PC-9 (cell line): ENCODE data around the gene CTNNA3. TPM values are rescaled to one million over a fixed set of nuclear protein-coding genes. Genes with fewer than 3 reads are reported as not detected.

Experiments
- BruUV-seq: library from RNA; stranded (reverse); fragments of 400-500 nt; replicated peaks from 2 replicates; lab custom pipeline; 2021; lab: Mats Ljungman, UMichigan
- CTCF ChIA-PET: fragments of 300-600 bp; sonication (Branson Sonifier 250); formaldehyde crosslinking; loops from one replicate; lab custom pipeline; 2022; ENCODE audit warnings: antibody characterized with exemption; lab: Charles Lee
- POLR2A ChIA-PET: fragments of 300-600 bp; sonication (Branson Sonifier 250); formaldehyde crosslinking; loops from one replicate; lab custom pipeline; 2022; ENCODE audit warnings: antibody characterized with exemption; ENCODE audit not compliant: unreplicated experiment; lab: Charles Lee
- DNase-seq, 2 experiments: peaks; one replicate each; pipeline versions ENCODE4 v3.0.0 to v3.0.0-alpha.2; 2015 to 2022; ENCODE audit warnings: mixed read lengths in 1 of 2
- H2AFZ ChIP-seq: fragments of 200-600 bp; sonication (generic); 2 replicates; pipeline ENCODE4 v1.8.1; 2017; ENCODE audit warnings: antibody characterized with exemption
- H3F3A ChIP-seq: fragments of 200-600 bp; sonication (generic); 2 replicates; pipeline ENCODE4 v1.8.1; 2017; ENCODE audit warnings: antibody characterized with exemption, mild to moderate bottlenecking, low read depth; ENCODE audit not compliant: insufficient read depth
- H3K27ac ChIP-seq: fragments of 200-600 bp; sonication (generic); 2 replicates; pipeline ENCODE4 v1.6.1; 2016; ENCODE audit warnings: mixed run types
- H3K27me3 ChIP-seq: fragments of 200-600 bp; sonication (generic); 2 replicates; pipeline ENCODE4 v1.6.1; 2016; ENCODE audit warnings: low read depth, mixed run types; ENCODE audit not compliant: insufficient read depth
- H3K36me3 ChIP-seq: fragments of 200-600 bp; sonication (generic); 2 replicates; pipeline ENCODE4 v1.6.1; 2016; ENCODE audit warnings: low read depth, mixed run types
- H3K4me1 ChIP-seq: fragments of 200-600 bp; sonication (generic); replicated peaks from 2 replicates; pipeline ENCODE4 v1.6.1; 2016; ENCODE audit warnings: mixed run types; ENCODE audit not compliant: insufficient read depth
- H3K4me2 ChIP-seq: fragments of 200-600 bp; sonication (generic); 2 replicates; pipeline ENCODE4 v1.6.1; 2017; ENCODE audit warnings: mixed run types
- H3K4me3 ChIP-seq: fragments of 200-600 bp; sonication (generic); 2 replicates; pipeline ENCODE4 v1.6.1; 2016; ENCODE audit warnings: mixed run types
- H3K79me2 ChIP-seq: fragments of 200-600 bp; sonication (generic); 2 replicates; pipeline ENCODE4 v1.6.1; 2017; ENCODE audit warnings: low read depth, mixed run types
- H3K9me2 ChIP-seq: fragments of 200-600 bp; sonication (generic); 2 replicates; pipeline ENCODE4 v1.8.1; 2017; ENCODE audit warnings: mild to moderate bottlenecking; ENCODE audit not compliant: insufficient read depth
- H3K9me3 ChIP-seq: fragments of 200-600 bp; sonication (generic); 2 replicates; pipeline ENCODE4 v1.8.1; 2016; ENCODE audit warnings: low read depth; ENCODE audit not compliant: insufficient read depth
- H4K20me1 ChIP-seq: fragments of 200-600 bp; sonication (generic); 2 replicates; pipeline ENCODE4 v1.8.1; 2017; ENCODE audit not compliant: insufficient read depth
- EZH2 ChIP-seq: fragments of 200-600 bp; sonication (generic); IDR thresholded peaks from 2 replicates; pipeline ENCODE4 v1.8.0; 2017; ENCODE audit warnings: antibody characterized with exemption, low read depth
- intact Hi-C: fragments of 100-400 bp; cut with micrococcal nuclease; formaldehyde crosslinking; loops from one replicate; pipeline ENCODE4 v1.10.0; 2022; ENCODE audit not compliant: unreplicated experiment
- total RNA-seq: library from RNA; stranded (reverse); gene quantifications from 2 replicates; pipeline ENCODE4 v1.2.3, GENCODE V29; 2021
- TF ChIP-seq, protein P1 (sequence below): fragments of 200-600 bp; sonication (generic); conservative IDR thresholded peaks from 2 replicates; pipeline ENCODE4 v1.6.1; 2017; ENCODE audit warnings: mixed run types, antibody characterized with exemption, mild to moderate bottlenecking, moderate library complexity

The CTNNA3 gene
- total RNA-seq, 1 experiment from 2014 or later: not detected

DNA sequence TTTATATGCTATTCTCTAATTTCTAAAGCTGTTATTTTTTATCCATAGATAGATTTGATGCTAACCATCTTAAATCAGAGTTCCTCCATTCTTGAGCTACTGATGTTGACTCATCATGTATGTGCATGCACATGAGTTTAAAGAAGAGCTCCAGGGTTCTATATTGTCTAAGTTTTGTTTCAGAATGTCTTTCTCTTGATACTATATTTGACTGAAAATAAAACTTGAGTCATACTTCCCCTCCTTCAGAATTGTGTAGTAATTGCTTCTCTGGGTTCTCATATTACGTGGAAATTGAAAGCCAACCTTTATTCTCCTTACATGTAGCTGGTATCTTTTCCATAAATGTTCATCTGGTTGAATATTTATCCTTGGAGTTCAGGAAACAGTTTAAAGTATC is 680.8 kb downstream of the CTNNA3 start:
- Histone ChIP-seq H3K4me2 (no peak overlapping the region), H3K79me2 (no peaks in the 10 kb centered on the region), H3K27me3 (no peaks in the 10 kb centered on the region), H4K20me1 (no peaks in the 10 kb centered on the region), H3K4me3 (no peak overlapping the region), H2AFZ (no peak overlapping the region), H3K9me2 (no peaks in the 10 kb centered on the region), H3K9me3 (no peaks in the 10 kb centered on the region), H3K4me1 (no peaks in the 10 kb centered on the region), H3F3A (no peaks in the 10 kb centered on the region), H3K27ac (no peak overlapping the region), H3K36me3 (no peaks in the 10 kb centered on the region)
- ChIA-PET POLR2A (no interaction called here), CTCF (no interaction called here)
- no TSS peak for BruUV-seq
- no peak for TF ChIP-seq EZH2
- TF ChIP-seq, protein P1, sequence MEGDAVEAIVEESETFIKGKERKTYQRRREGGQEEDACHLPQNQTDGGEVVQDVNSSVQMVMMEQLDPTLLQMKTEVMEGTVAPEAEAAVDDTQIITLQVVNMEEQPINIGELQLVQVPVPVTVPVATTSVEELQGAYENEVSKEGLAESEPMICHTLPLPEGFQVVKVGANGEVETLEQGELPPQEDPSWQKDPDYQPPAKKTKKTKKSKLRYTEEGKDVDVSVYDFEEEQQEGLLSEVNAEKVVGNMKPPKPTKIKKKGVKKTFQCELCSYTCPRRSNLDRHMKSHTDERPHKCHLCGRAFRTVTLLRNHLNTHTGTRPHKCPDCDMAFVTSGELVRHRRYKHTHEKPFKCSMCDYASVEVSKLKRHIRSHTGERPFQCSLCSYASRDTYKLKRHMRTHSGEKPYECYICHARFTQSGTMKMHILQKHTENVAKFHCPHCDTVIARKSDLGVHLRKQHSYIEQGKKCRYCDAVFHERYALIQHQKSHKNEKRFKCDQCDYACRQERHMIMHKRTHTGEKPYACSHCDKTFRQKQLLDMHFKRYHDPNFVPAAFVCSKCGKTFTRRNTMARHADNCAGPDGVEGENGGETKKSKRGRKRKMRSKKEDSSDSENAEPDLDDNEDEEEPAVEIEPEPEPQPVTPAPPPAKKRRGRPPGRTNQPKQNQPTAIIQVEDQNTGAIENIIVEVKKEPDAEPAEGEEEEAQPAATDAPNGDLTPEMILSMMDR: no peak
- no peak for DNase-seq
- intact Hi-C loops: no loop called here

DNA sequence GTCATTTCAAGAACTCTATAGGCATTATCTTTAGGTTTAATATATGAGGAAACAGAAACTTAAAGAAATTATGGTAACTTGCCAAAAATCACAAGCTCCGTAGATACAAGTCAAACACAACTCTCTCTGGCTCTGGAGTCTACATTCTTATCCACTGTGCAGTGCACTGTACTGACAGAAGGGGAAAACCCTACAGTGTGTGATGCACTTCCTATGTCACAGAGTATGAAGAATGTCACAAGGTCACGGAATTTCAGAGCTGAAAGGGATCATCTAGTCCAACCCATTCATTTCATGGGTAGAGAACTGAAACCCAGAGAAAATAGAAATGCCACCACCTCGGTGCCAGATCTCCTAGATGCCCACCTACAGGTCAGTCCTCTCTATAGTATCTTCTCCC is 684.0 kb downstream of the CTNNA3 start:
- no peak for DNase-seq
- H3K9me3 ChIP-seq: no peaks in the 10 kb centered on the region
- H3F3A ChIP-seq: no peaks in the 10 kb centered on the region
- intact Hi-C loops: no loop called here
- H2AFZ ChIP-seq: no peak overlapping the region
- H3K4me3 ChIP-seq: no peak overlapping the region
- ChIA-PET CTCF (no interaction called here), POLR2A (no interaction called here)
- H3K9me2 ChIP-seq: no peaks in the 10 kb centered on the region
- no peaks in the 10 kb centered on the region for H3K79me2 ChIP-seq
- no peaks in the 10 kb centered on the region for H4K20me1 ChIP-seq
- H3K27me3 ChIP-seq: no peaks in the 10 kb centered on the region
- TF ChIP-seq EZH2: no peak
- TF ChIP-seq, protein P1: no peak
- H3K27ac ChIP-seq: no peak overlapping the region
- BruUV-seq: no TSS peak
- H3K36me3 ChIP-seq: no peaks in the 10 kb centered on the region
- H3K4me2 ChIP-seq: no peak overlapping the region
- no peaks in the 10 kb centered on the region for H3K4me1 ChIP-seq

DNA sequence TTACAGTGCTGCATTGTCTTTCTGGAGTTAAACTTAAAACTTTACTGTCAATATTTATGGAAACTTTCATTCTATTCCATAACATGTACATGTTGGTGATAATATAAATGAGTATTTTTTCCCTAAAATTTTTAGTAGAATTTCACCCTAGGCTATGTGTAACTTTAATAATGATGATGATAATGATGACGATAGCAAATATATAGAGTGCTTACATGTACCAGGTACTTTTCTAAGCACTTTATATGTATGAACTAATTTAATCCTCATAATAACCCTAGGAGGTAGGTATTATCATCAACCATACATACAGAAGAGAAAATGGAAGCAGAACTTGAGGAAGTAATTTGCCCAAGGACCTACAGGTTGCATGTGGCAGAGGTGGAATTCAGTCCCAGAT is 684.5 kb downstream of the CTNNA3 start:
- intact Hi-C loops: no loop called here
- Histone ChIP-seq H3K27me3 (no peaks in the 10 kb centered on the region), H3K27ac (no peak overlapping the region), H3F3A (no peaks in the 10 kb centered on the region), H2AFZ (no peak overlapping the region), H4K20me1 (no peaks in the 10 kb centered on the region), H3K4me2 (no peak overlapping the region), H3K4me1 (no peaks in the 10 kb centered on the region), H3K9me3 (no peaks in the 10 kb centered on the region), H3K36me3 (no peaks in the 10 kb centered on the region), H3K9me2 (no peaks in the 10 kb centered on the region), H3K4me3 (no peak overlapping the region), H3K79me2 (no peaks in the 10 kb centered on the region)
- TF ChIP-seq, protein P1: no peak
- no peak for TF ChIP-seq EZH2
- BruUV-seq: no TSS peak
- CTCF ChIA-PET: no interaction called here
- POLR2A ChIA-PET: no interaction called here
- no peak for DNase-seq
